ENCODE data around the gene ANXA5. TPM values are rescaled to one million over a fixed set of nuclear protein-coding genes. Genes with fewer than 3 reads are reported as not detected.

ANXA5 gene
- total RNA-seq, 1 experiment from 2014 or later: 231 TPM

- H3K27ac ChIP-seq (ENCODE audit: insufficient read length, low read depth, low read length): no peak overlapping the region
- H3K56ac ChIP-seq (ENCODE audit: insufficient read length, low read depth, low read length): no peak overlapping the region
- H4K91ac ChIP-seq (ENCODE audit: insufficient read length, low read depth, low read length): no peak overlapping the region
- no peaks in the 10 kb centered on the region for H3K9me3 ChIP-seq (ENCODE audit: control insufficient read depth, low read depth, low read length)
- no peaks in the 10 kb centered on the region for H3K4me1 ChIP-seq (ENCODE audit: insufficient read depth, low read length)
- no peak for DNase-seq
- H3K79me1 ChIP-seq (ENCODE audit: insufficient read depth, low read depth, low read length, poor library complexity, severe bottlenecking): no peaks in the 10 kb centered on the region
- no peak overlapping the region for H2BK5ac ChIP-seq (ENCODE audit: insufficient read length, low read length)
- no peaks in the 10 kb centered on the region for H3K79me2 ChIP-seq (ENCODE audit: insufficient read depth, low read length)
- H3K4ac ChIP-seq (ENCODE audit: low read depth, low read length): no peak overlapping the region
- H3K27ac Mint-ChIP-seq: no peak overlapping the region
- H4K5ac ChIP-seq (ENCODE audit: insufficient read length, low read depth, low read length): no peak overlapping the region
- H3K23ac ChIP-seq (ENCODE audit: insufficient read length, low read depth, low read length): no peak overlapping the region
- H3K18ac ChIP-seq (ENCODE audit: insufficient read length, low read depth, low read length): no peak overlapping the region
- H3K23me2 ChIP-seq (ENCODE audit: insufficient read length, low read depth, low read length, poor library complexity, severe bottlenecking): no peaks in the 10 kb centered on the region
- no peak overlapping the region for H3K4me3 Mint-ChIP-seq
- peaks cover 20 to 55% (median 55%) of the 10 kb centered on the region in 3 experiments for H3K36me3 Mint-ChIP-seq (ENCODE audit: insufficient read depth in 1 of 3, low read depth in 3 of 3)
- no peak overlapping the region for H3K14ac ChIP-seq (ENCODE audit: insufficient read depth, low read length)
- no peaks in the 10 kb centered on the region for H3K9me3 Mint-ChIP-seq
- H3K27me3 Mint-ChIP-seq (ENCODE audit: low read depth): no peaks in the 10 kb centered on the region
- no peak overlapping the region for H2BK15ac ChIP-seq (ENCODE audit: low read depth, low read length)
- no peak overlapping the region for H2BK120ac ChIP-seq (ENCODE audit: low read depth, low read length, poor library complexity, severe bottlenecking)
- H3K4me1 Mint-ChIP-seq: no peaks in the 10 kb centered on the region
- H2AFZ ChIP-seq (ENCODE audit: low read length): no peak overlapping the region
- H3T11ph ChIP-seq (ENCODE audit: low read length): no peak overlapping the region
- no peak overlapping the region for H2AK5ac ChIP-seq (ENCODE audit: insufficient read length, low read length)
- no peak overlapping the region for H3K9ac ChIP-seq (ENCODE audit: extremely low read depth, insufficient read length, low read length)
- WGBS (ENCODE audit: extremely low coverage, insufficient read length, low lambda C conversion rate): no CpG with 5 or more reads among the region's 2 CpGs
- no peak overlapping the region for H4K8ac ChIP-seq (replicated peaks; ENCODE audit: insufficient read length, low read depth, low read length)
- H3K4me2 ChIP-seq (ENCODE audit: insufficient read depth, insufficient read length, low read length): no peak overlapping the region
- H2BK12ac ChIP-seq (ENCODE audit: insufficient read length, low read depth, low read length): no peak overlapping the region
- no peaks in the 10 kb centered on the region for H3K27me3 ChIP-seq (ENCODE audit: insufficient read depth, low read length)
- TF ChIP-seq CTCF (conservative IDR thresholded peaks at IDR 0.05): no peak
- H2BK20ac ChIP-seq (ENCODE audit: low read depth, low read length, poor library complexity, severe bottlenecking): no peak overlapping the region
- H4K20me1 ChIP-seq (ENCODE audit: control insufficient read depth, insufficient read depth, insufficient read length): no peaks in the 10 kb centered on the region
Observed at GRCh38 chr4:121669163-121669550, 27.6 kb downstream of the ANXA5 start.
